ENCODE measurements around the gene PMM1. TPM values are rescaled to one million over a fixed set of nuclear protein-coding genes. Genes with fewer than 3 reads are reported as not detected.

Gene PMM1
- total RNA-seq, 1 donor from 2014 or later = 49.7 TPM

- no peak for DNase-seq (ENCODE audit: extremely low spot score, unreplicated experiment)
- no peaks in the 10 kb centered on the region for H3K27me3 Mint-ChIP-seq (ENCODE audit: unreplicated experiment)
Observed at GRCh38 chr22:41613456-41613855, 23.8 kb upstream of the PMM1 start.

GRCh38 chr22:41612603-41613306 lies 23.1 kb upstream of the PMM1 start:
- peaks cover 2% of the 10 kb centered on the region for H3K36me3 Mint-ChIP-seq (ENCODE audit: unreplicated experiment)
- DNase-seq (ENCODE audit: extremely low spot score, unreplicated experiment) = no peak
- H3K4me3 Mint-ChIP-seq (ENCODE audit: unreplicated experiment) = no peak overlapping the region
- no peaks in the 10 kb centered on the region for H3K4me1 Mint-ChIP-seq (ENCODE audit: unreplicated experiment)
- no peak overlapping the region for H3K27ac Mint-ChIP-seq (ENCODE audit: unreplicated experiment)
- H3K9me3 Mint-ChIP-seq (ENCODE audit: unreplicated experiment) = no peaks in the 10 kb centered on the region
- no peaks in the 10 kb centered on the region for H3K27me3 Mint-ChIP-seq (ENCODE audit: unreplicated experiment)
- TF ChIP-seq CTCF (IDR thresholded peaks at IDR 0.05) = no peak

More at GRCh38 chr22:41613456-41613855, 23.8 kb upstream of the PMM1 start:
- no peaks in the 10 kb centered on the region for H3K36me3 Mint-ChIP-seq (ENCODE audit: unreplicated experiment)
- no peak for TF ChIP-seq CTCF (IDR thresholded peaks at IDR 0.05)
- H3K4me1 Mint-ChIP-seq (ENCODE audit: unreplicated experiment) = peaks cover 3% of the 10 kb centered on the region
- H3K9me3 Mint-ChIP-seq (ENCODE audit: unreplicated experiment) = no peaks in the 10 kb centered on the region
- H3K27ac Mint-ChIP-seq (ENCODE audit: unreplicated experiment) = no peak overlapping the region
- H3K4me3 Mint-ChIP-seq (ENCODE audit: unreplicated experiment) = no peak overlapping the region

- no peak for TF ChIP-seq CTCF (IDR thresholded peaks at IDR 0.05)
- Mint-ChIP-seq H3K36me3 (ENCODE audit: unreplicated experiment) (peaks cover 14% of the 10 kb centered on the region), H3K27me3 (ENCODE audit: unreplicated experiment) (no peaks in the 10 kb centered on the region), H3K4me1 (ENCODE audit: unreplicated experiment) (no peaks in the 10 kb centered on the region), H3K27ac (ENCODE audit: unreplicated experiment) (no peak overlapping the region), H3K9me3 (ENCODE audit: unreplicated experiment) (no peaks in the 10 kb centered on the region), H3K4me3 (ENCODE audit: unreplicated experiment) (no peak overlapping the region)
- no peak for DNase-seq (ENCODE audit: extremely low spot score, unreplicated experiment)
Observed at GRCh38 chr22:41608386-41608785, 18.7 kb upstream of the PMM1 start.

- Mint-ChIP-seq H3K36me3 (ENCODE audit: unreplicated experiment) (peaks cover 26% of the 10 kb centered on the region), H3K4me3 (ENCODE audit: unreplicated experiment) (no peak overlapping the region), H3K27me3 (ENCODE audit: unreplicated experiment) (no peaks in the 10 kb centered on the region), H3K27ac (ENCODE audit: unreplicated experiment) (no peak overlapping the region), H3K4me1 (ENCODE audit: unreplicated experiment) (no peaks in the 10 kb centered on the region), H3K9me3 (ENCODE audit: unreplicated experiment) (no peaks in the 10 kb centered on the region)
- no peak for DNase-seq (ENCODE audit: extremely low spot score, unreplicated experiment)
- TF ChIP-seq CTCF (IDR thresholded peaks at IDR 0.05) = no peak
Observed at GRCh38 chr22:41603873-41604332, 14.3 kb upstream of the PMM1 start.

- TF ChIP-seq CTCF (IDR thresholded peaks at IDR 0.05) = no peak
- Mint-ChIP-seq H3K36me3 (ENCODE audit: unreplicated experiment) (peaks cover 22% of the 10 kb centered on the region), H3K4me3 (ENCODE audit: unreplicated experiment) (no peak overlapping the region), H3K27ac (ENCODE audit: unreplicated experiment) (no peak overlapping the region), H3K4me1 (ENCODE audit: unreplicated experiment) (peaks cover 11% of the 10 kb centered on the region), H3K9me3 (ENCODE audit: unreplicated experiment) (no peaks in the 10 kb centered on the region), H3K27me3 (ENCODE audit: unreplicated experiment) (no peaks in the 10 kb centered on the region)
- DNase-seq (ENCODE audit: extremely low spot score, unreplicated experiment) = no peak
Observed at GRCh38 chr22:41600976-41601375, 11.3 kb upstream of the PMM1 start.
